Hematopoietic multipotent progenitor cell treated with erythropoietin and hydrocortisone succinate and interleukin-3 and kit ligand, for 8 days (in vitro differentiated cells): Measurements from ENCODE around the gene CALML5.
A peak's percentile ranks its signal among the peaks of the same experiment; 100 is the strongest.

ENCODE experiments used
- DNase-seq: peaks from one replicate; pipeline ENCODE4 v3.0.0-alpha.2; 2015

CALML5 gene

GRCh38 chr10:5498791-5499492 lies 428 bp downstream of the CALML5 start:
- no peak for DNase-seq

- no peak for DNase-seq
Observed at GRCh38 chr10:5497948-5498730, 1.2 kb downstream of the CALML5 start.

- DNase-seq: no peak
Observed at GRCh38 chr10:5497289-5497688, 2.1 kb downstream of the CALML5 start.

- no peak for DNase-seq
Observed at GRCh38 chr10:5496261-5497250, 2.8 kb downstream of the CALML5 start.

- DNase-seq: no peak
Observed at GRCh38 chr10:5494611-5495010, 4.8 kb downstream of the CALML5 start.

- no peak for DNase-seq
Observed at GRCh38 chr10:5493691-5494090, 5.7 kb downstream of the CALML5 start.

- no peak for DNase-seq
Observed at GRCh38 chr10:5492929-5493576, 6.3 kb downstream of the CALML5 start.

- no peak for DNase-seq
Observed at GRCh38 chr10:5492322-5492855, 7.0 kb downstream of the CALML5 start.

- no peak for DNase-seq
Observed at GRCh38 chr10:5491477-5491876, 7.9 kb downstream of the CALML5 start.

- no peak for DNase-seq
Observed at GRCh38 chr10:5490698-5491464, 8.5 kb downstream of the CALML5 start.

GRCh38 chr10:5490032-5490431 lies 9.3 kb downstream of the CALML5 start:
- DNase-seq: no peak

- DNase-seq: no peak
Observed at GRCh38 chr10:5488272-5489161, 10.9 kb downstream of the CALML5 start.

- DNase-seq: no peak
Observed at GRCh38 chr10:5486853-5487235, 12.5 kb downstream of the CALML5 start.

GRCh38 chr10:5485948-5486852 lies 13.2 kb downstream of the CALML5 start:
- DNase-seq: no peak

GRCh38 chr10:5485290-5485689 lies 14.1 kb downstream of the CALML5 start:
- DNase-seq: no peak

- no peak for DNase-seq
Observed at GRCh38 chr10:5484205-5484604, 15.2 kb downstream of the CALML5 start.

- DNase-seq: no peak
Observed at GRCh38 chr10:5482016-5482415, 17.4 kb downstream of the CALML5 start.

- no peak for DNase-seq
Observed at GRCh38 chr10:5481121-5481520, 18.2 kb downstream of the CALML5 start.

- peak; percentile 28 for DNase-seq
Observed at GRCh38 chr10:5480162-5480941, 19.0 kb downstream of the CALML5 start.
